DLD1 (cell line): ENCODE results near the gene CCDC127.
"Not testable (repeated sequence)": the region's sequence is repeated elsewhere in the genome, so short reads cannot be mapped to it uniquely, and the experiment has no call there.

Experiments
- in situ Hi-C: cut with HindIII; loops from 2 replicates; pipeline ENCODE4 v1.10.0; 2017; ENCODE audit warnings: low sequenced_read_pairs

CCDC127 gene

DNA sequence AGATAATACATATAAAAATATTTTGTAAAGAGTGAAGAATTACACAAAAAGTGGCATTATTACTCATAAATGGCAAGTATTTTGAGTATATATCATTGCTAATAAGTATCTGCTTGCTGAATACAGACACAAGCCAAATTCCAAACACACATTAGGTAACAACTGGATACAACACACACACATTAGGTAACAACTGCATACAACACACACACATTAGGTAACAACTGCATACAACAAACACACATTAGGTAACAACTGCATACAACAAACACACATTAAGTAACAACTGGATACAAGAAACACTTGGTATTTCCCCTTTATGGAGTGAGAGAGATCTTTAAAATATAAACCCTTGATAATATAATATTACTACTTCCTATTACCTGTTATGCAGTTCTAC is 13.5 kb downstream of the CCDC127 start:
- in situ Hi-C loops = no loop called here

- in situ Hi-C loops = no loop called here
These were observed 14.0 kb downstream of the CCDC127 start for GRCh38 chr5:204001-204400.

GRCh38 chr5:203246-203930 is 14.6 kb downstream of the CCDC127 start:
- in situ Hi-C loops = no loop called here

GRCh38 chr5:201672-202071 is 16.3 kb downstream of the CCDC127 start:
- in situ Hi-C loops = no loop called here

GRCh38 chr5:200985-201384 is 17.0 kb downstream of the CCDC127 start:
- in situ Hi-C loops = no loop called here

DNA sequence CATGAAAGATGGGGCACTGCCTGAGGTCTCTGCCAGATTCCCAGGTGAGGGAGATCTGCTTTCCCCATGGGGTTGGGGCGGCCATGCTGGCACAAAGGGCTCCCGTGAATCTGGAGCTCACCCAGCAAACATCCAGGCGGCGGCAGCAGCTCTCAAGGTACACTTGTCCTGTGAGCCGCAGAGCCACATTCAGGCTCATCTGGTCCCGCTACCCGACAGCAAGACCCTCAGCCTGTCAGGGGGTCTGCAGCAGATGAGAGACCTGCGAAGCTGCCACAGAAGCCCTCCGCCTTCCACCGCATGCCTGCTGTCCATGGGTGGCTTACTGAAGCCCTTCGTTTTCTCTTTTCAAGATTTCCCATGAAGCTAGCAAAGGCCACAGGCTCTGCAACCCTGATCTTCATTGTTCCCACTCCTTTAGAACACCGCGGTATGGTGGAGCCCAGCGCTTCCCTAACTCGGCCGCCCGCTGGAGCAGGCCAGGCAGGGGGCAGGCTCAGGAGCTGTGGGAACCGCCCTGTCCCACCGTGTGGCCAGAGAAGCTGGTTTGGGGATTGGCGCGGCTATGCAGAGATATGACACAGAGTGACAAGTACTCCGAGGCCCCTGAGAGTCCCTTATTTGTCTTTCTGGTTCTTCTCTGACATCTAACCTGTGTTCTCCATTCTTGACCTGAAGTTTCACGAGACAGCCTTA is 17.9 kb downstream of the CCDC127 start:
- in situ Hi-C loops = no loop called here

GRCh38 chr5:199197-199949 is 18.6 kb downstream of the CCDC127 start:
- in situ Hi-C loops = no loop called here

- in situ Hi-C loops = no loop called here
These were observed 19.3 kb downstream of the CCDC127 start for GRCh38 chr5:198516-199196.

- in situ Hi-C loops = no loop called here
These were observed 20.0 kb downstream of the CCDC127 start for GRCh38 chr5:197892-198489.

DNA sequence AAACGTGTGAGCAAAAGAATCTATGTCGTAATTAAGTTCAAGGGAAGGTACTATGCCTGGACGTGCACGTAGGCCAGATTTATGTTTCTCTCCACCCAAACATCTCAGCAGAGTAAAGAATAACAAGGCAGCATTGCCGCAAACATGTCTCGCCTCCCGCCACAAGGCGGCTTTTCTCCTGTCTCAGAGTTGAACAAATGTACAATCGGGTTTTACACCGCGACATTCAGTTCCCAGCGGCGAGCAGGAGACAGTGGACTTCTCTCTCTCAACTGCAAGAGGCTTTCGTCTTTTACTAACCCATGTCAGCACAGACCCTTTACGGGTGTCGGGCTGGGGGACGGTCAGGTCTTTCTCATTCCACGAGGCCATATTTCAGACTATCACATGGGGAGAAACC is 20.9 kb downstream of the CCDC127 start:
- in situ Hi-C loops = not testable (repeated sequence)

DNA sequence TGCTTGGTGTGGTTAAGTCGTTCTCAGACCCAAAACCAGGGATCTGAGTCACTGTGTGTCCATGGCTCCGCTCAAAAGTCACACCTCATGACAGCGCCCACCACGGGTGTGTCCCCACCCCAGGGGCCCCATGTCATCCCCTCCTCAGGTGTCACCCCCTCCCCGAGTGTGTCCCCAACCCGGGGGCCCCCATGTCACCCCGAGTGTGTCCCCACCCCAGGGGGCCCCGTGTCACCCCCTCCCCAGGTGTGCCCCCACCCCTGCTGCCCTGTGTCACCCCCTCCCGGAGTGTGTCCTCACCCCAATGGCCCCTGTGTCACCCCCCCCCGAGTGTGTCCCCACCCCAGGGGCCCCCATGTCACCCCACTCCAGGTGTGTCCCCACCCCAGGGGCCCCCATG is 21.6 kb downstream of the CCDC127 start:
- in situ Hi-C loops = no loop called here

DNA sequence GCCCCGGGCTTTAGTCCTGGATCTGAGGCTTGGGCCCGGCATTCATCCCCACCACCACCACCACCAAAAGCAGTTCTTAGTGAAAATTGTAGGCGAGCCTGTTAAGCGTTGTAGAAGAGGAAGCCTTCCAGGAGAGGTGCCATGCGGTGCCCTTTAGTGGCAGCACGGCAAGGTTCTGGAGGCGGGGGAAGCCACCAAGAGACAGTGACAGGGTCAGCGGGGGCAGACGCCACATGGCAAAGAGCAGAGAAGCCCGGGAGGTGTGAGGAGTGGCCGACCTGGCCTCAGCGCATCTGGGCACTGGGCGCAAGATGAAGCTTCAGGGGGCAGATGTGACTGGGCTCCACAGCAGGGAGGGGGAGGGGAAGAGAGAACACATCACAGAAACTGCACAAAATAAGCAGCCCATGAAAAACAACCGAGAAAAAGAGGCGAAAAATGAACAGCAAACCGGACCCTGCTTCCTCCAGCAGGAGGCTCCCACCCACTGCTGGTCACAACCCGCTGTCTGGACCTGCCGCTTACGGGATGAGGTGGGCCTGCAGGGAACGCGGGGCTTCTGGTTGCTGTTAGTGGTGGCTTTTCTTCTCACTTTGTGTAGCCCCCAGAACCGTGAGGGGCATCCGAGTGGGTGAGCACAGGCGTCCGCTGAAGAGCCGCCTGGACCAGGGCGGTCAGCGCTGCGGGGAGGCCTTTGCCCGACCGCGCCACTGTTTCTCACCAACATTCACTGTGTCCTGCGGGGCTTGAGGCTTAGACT is 22.4 kb downstream of the CCDC127 start:
- in situ Hi-C loops = no loop called here

GRCh38 chr5:194603-195209 is 23.2 kb downstream of the CCDC127 start:
- in situ Hi-C loops = no loop called here

DNA sequence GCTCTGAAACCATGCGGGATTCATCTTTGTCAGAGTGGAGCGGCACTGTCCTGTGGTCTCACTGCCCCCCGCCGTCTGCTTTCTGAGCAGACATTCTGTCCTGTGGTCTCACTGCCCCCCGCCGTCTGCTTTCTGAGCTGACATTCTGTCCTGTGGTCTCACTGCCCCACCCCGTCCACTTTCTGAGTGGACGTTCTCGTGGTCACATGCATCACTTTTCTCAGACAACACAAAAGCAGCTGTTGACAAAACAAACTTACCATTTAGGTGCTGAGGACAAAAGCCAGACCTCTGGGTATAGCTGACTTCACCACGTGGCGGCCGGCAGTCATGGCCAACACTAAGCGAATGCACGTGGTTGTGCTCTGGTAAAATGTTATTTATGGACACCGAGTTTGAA is 23.9 kb downstream of the CCDC127 start:
- in situ Hi-C loops = no loop called here

GRCh38 chr5:192970-193831 is 24.8 kb downstream of the CCDC127 start:
- in situ Hi-C loops = no loop called here

DNA sequence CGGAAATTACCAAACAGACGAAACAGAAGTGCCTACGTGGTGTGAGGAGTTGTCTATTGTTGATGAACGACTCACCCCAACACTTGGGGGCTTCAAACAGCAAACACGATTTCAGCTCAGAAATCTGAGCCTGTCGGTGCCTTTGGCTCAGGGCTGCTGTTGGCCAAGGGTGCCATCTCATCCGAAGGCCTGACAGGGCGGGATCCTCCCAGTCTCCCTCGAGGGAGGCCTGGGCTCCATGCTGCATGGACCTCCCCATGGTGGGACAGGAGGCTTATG is 25.3 kb downstream of the CCDC127 start:
- in situ Hi-C loops = no loop called here

DNA sequence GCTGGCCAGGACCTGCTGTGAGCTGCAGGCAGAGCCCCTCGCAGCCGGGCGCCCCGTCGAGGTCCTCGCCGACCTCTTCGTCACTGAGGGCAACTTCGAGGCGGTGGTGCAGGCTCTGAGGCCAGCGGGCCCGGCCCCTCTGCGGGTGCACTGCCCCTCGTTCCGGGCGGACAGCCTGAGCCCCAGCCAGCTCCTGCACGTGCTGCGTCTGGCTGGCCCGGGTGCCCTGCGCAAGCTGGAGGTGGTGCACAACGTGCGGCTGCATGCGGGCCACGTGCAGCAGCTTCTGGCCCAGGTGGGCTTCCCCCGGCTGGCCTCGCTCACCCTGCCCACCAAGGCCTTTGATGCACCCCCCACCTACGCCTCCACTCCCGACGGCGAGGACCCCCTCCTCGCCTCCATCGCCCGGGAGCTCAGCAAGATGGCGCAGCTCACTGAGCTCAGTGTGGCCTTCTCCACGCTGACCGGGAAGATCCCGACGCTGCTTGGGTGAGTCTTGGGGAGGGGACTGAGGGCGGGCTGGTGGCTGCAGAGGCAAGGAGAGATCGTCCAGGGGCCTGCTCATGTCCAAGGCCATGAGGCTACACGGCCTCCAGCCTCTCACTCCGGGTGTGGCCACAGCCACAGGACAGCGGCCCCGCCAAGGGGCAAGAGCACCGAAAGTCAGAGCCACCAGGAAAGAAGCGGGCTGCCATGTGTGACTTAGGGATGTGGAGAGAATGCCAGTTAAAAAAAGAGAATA is 25.8 kb downstream of the CCDC127 start:
- in situ Hi-C loops = no loop called here
